Neuron (in vitro differentiated cells): ENCODE measurements around the gene OTULIN.

Experiments
- H2AFZ ChIP-seq: one replicate; pipeline ENCODE4 v1.6.1; 2013; ENCODE audit warnings: low read depth, mild to moderate bottlenecking, inconsistent platforms, low read length, moderate library complexity
- H3K27me3 ChIP-seq: one replicate; pipeline ENCODE4 v1.6.1; 2013; ENCODE audit warnings: low read length; ENCODE audit not compliant: insufficient read depth
- H3K36me3 ChIP-seq: one replicate; pipeline ENCODE4 v1.6.1; 2013; ENCODE audit warnings: low read length; ENCODE audit not compliant: insufficient read depth
- H3K4me1 ChIP-seq: one replicate; pipeline ENCODE4 v1.6.1; 2013; ENCODE audit warnings: low read length; ENCODE audit not compliant: insufficient read depth
- H3K4me3 ChIP-seq: 2 replicates; pipeline ENCODE4 v1.5.1; 2013; ENCODE audit warnings: mild to moderate bottlenecking, low read length, moderate library complexity
- H3K9me3 ChIP-seq: one replicate; pipeline ENCODE4 v1.6.1; 2013; ENCODE audit warnings: low read length

OTULIN gene

DNA sequence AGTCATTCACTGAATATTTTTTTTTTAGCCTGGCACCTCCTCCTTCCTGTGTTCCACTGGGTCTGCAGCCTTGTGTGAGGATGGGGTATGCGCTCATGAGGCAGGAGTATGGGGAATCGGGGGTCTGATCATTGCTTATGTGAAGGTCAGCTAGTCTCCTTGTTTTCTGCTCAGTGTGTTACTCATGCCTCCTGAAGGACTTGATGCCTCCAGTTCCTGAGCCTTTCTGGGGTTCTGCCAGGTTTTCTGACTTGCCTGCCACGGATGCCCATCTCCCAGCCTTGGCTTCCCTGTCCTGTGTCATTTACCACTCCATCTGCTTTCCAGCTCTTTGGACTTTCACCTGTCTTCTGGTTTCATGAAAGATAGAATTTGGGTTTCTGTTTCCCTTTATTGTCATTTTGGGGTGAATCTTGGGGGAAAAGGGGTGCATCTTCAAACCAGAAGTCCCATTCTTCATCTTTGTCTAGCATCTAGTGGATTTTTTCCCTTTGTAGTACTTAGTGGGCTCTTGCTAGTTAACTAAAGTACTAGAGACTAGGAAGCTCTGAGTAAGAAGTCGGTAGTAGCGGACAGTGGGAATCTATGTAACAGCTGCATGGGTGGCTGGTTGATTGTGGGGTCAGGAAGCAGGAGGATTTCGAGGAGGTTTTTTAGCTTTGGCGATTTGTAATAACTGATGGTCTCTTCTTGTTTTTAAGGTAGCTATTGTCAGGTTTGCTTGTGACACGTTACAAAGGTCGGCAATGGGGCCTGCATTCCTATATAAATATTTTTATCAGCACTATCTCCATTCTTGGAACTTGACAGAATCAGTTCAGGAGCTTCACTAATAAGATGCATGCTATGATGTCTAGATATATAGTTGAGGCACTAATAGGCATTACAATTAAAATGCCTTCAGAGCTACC is 8.2 kb downstream of the OTULIN start:
- Histone ChIP-seq H3K9me3 (no peaks in the 10 kb centered on the region), H2AFZ (no peak overlapping the region), H3K4me3 (no peak overlapping the region), H3K27me3 (no peaks in the 10 kb centered on the region), H3K4me1 (no peaks in the 10 kb centered on the region), H3K36me3 (peaks cover 13% of the 10 kb centered on the region)

- Histone ChIP-seq H3K27me3 (no peaks in the 10 kb centered on the region), H3K4me3 (no peak overlapping the region), H3K36me3 (peaks cover 20% of the 10 kb centered on the region), H3K4me1 (no peaks in the 10 kb centered on the region), H2AFZ (no peak overlapping the region), H3K9me3 (no peaks in the 10 kb centered on the region)
Measured at GRCh38 chr5:14673443-14673842, 8.9 kb downstream of the OTULIN start.

DNA sequence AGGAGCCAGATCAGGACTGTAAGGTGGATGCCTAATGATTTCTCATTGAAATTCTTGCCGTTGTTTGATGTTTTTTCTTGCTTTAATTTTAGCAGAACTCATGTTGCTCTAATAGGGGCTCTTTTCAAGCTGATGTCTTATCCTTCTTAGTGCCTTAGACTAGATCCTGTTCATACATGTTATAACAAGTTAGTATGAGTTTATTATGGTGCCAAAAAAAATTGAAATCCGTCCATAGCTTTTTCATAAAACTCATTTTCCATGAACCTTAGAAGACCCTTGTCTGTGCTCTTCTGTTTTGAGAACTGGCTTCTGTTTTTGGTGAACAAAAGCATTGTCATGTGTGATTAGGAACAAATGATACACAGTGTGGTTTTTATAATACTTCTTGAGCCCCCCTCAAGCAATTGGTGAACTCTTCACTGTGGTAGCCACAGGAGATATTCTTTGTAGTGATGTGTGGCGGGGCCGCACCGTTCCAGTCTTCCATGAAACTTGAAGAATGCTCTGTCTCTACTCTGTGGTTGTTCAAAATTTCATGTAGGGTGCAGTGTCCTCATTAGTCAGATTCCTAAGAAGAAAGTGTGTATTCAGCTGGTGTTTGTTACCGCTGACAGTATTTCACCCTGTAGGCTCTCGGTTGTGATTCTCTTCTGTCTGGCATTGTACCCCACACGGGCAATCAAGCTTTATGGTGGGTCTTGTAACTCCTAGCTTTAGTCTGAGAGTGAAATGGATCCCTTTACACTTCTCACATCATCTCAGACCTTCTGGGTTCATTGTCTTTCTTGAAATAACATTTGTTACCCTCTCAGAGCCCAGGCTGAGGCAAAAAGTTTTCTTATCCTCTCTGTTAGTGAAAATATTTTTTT is 10.7 kb downstream of the OTULIN start:
- Histone ChIP-seq H3K36me3 (peaks cover 25% of the 10 kb centered on the region), H2AFZ (no peak overlapping the region), H3K4me1 (no peaks in the 10 kb centered on the region), H3K9me3 (no peaks in the 10 kb centered on the region), H3K4me3 (no peak overlapping the region), H3K27me3 (no peaks in the 10 kb centered on the region)

DNA sequence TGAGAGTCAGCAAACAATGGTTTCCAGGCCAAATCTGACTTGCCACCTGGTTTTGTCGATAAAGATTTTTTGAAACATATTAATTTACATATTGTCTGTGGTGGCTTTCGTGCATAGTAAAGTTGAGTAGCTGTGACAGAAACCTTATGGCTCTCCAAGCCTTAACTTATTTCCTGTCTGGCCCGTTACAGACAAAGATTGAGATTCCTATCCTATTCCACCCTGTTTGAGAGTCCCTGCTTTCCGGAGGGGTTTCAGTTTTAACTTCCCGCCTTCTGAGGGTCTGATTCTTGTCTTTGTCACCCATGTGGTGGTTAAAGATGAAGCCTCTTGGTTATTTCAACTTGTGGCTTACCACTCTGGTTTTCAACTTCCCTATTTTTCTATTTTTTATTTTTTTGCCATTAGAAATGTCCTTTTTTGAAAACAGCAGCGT is 11.4 kb downstream of the OTULIN start:
- no peaks in the 10 kb centered on the region for H3K27me3 ChIP-seq
- no peak overlapping the region for H2AFZ ChIP-seq
- H3K4me1 ChIP-seq, result no peaks in the 10 kb centered on the region
- no peak overlapping the region for H3K4me3 ChIP-seq
- no peaks in the 10 kb centered on the region for H3K9me3 ChIP-seq
- peaks cover 30% of the 10 kb centered on the region for H3K36me3 ChIP-seq

DNA sequence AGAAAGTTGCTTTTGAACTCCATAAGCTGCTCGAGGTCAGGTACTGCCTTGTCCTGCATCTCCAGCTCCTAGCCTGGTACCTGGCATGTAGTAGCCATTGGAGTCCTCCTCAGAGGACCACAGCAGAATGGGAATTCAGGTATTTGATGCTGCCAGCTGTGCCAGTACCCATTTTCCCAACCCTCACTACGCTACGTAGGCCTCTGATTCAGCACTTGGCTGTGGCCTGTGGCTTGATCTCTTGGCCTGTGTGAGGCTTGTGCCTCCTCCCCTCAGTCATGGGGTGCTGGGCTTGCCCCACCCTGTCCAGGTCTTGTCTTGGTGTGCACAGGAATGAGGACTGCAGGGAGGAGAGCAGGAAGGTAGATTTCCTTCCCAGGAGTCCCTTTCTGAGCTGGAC is 11.8 kb downstream of the OTULIN start:
- Histone ChIP-seq H3K4me3 (no peak overlapping the region), H3K9me3 (no peaks in the 10 kb centered on the region), H2AFZ (no peak overlapping the region), H3K36me3 (peaks cover 32% of the 10 kb centered on the region), H3K27me3 (no peaks in the 10 kb centered on the region), H3K4me1 (no peaks in the 10 kb centered on the region)

GRCh38 chr5:14678773-14679334 is 14.3 kb downstream of the OTULIN start:
- Histone ChIP-seq H3K27me3 (no peaks in the 10 kb centered on the region), H3K4me3 (no peak overlapping the region), H3K4me1 (no peaks in the 10 kb centered on the region), H3K9me3 (no peaks in the 10 kb centered on the region), H2AFZ (no peak overlapping the region), H3K36me3 (peaks cover 48% of the 10 kb centered on the region)

- Histone ChIP-seq H3K4me3 (no peak overlapping the region), H2AFZ (no peak overlapping the region), H3K4me1 (no peaks in the 10 kb centered on the region), H3K27me3 (no peaks in the 10 kb centered on the region), H3K36me3 (peaks cover 43% of the 10 kb centered on the region), H3K9me3 (no peaks in the 10 kb centered on the region)
Measured at GRCh38 chr5:14679595-14679994, 15.1 kb downstream of the OTULIN start.

- H3K9me3 ChIP-seq, result no peaks in the 10 kb centered on the region
- no peak overlapping the region for H2AFZ ChIP-seq
- H3K36me3 ChIP-seq, result peaks cover 45% of the 10 kb centered on the region
- H3K4me3 ChIP-seq, result no peak overlapping the region
- H3K27me3 ChIP-seq, result no peaks in the 10 kb centered on the region
- no peaks in the 10 kb centered on the region for H3K4me1 ChIP-seq
Measured at GRCh38 chr5:14681236-14681752, 16.8 kb downstream of the OTULIN start.

DNA sequence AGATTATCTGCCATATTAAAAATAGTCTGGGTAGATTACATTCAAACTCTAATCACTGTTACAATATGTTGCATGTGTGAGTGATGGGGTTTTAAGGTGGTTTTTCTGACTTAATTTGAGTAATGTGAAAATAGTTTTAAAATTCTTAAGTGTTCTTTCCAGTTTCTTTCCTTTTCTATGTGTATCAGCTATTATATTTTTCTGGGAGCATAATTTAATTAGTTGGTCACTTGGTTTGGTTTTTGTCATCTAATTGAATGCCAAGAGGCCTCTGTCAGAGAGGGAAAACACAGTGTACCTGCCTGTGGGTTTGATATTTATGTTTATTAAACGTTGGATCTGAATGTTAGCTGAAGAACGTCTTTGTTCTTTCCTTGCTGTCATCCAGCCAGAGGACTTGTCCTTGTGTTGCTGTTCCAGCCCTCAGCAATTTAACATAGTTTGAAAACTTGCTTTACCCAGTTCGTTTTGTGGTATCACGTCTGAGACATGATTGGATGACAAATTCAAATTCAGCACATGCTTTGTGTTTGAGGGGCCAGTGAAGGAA is 19.5 kb downstream of the OTULIN start:
- H3K4me3 ChIP-seq, result no peak overlapping the region

DNA sequence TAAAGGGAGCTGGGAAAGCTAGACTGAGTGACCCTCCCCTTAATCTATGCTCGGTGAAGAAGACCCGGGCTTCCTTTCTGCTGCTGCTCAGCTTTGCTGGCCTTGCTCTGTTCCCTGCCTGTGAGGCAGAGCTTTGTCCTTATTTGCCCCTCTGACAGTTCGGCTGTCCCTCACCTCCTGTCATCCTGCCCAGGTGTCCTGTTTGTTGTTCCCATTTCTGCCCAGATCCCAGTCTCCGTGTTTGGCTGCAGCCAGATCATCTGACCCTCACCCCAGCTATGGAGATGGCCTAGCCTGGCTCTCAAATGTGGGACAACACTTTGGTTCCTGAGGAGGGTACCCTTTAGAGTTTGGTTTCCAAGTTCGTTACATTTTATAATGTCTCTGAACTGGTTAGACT is 20.2 kb downstream of the OTULIN start:
- Histone ChIP-seq H3K4me1 (no peaks in the 10 kb centered on the region), H3K36me3 (peaks cover 56% of the 10 kb centered on the region), H2AFZ (no peak overlapping the region), H3K27me3 (no peaks in the 10 kb centered on the region), H3K4me3 (no peak overlapping the region), H3K9me3 (no peaks in the 10 kb centered on the region)

More for the DNA sequence above, 19.5 kb downstream of the OTULIN start:
- H3K27me3 ChIP-seq, result no peaks in the 10 kb centered on the region
- peaks cover 51% of the 10 kb centered on the region for H3K36me3 ChIP-seq
- H3K4me1 ChIP-seq, result no peaks in the 10 kb centered on the region
- H3K9me3 ChIP-seq, result no peaks in the 10 kb centered on the region
- no peak overlapping the region for H2AFZ ChIP-seq

GRCh38 chr5:14685757-14686156 is 21.2 kb downstream of the OTULIN start:
- H3K36me3 ChIP-seq, result peaks cover 59% of the 10 kb centered on the region
- no peak overlapping the region for H2AFZ ChIP-seq
- no peak overlapping the region for H3K4me3 ChIP-seq
- H3K27me3 ChIP-seq, result no peaks in the 10 kb centered on the region
- H3K9me3 ChIP-seq, result peaks cover 6% of the 10 kb centered on the region
- no peaks in the 10 kb centered on the region for H3K4me1 ChIP-seq

DNA sequence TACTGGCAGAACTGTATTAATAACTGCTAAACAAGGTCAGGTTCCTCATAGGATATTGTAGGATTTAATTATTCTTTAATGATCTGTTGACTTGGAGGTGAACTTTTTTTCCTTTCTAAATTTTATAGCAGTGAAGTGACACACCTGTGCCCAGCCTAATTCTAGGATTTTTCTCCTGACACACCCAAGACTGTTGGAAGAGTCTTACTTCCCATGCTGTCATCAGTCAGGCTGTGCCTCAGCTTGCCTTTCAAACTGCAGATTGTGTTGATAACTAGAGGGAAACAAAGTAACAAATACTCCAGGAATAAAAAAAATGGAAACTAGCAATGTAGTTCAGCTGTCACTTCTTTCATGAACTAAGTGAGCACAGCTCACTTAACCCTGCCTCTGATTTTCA is 22.0 kb downstream of the OTULIN start:
- Histone ChIP-seq H3K4me1 (no peaks in the 10 kb centered on the region), H3K4me3 (no peak overlapping the region), H2AFZ (no peak overlapping the region), H3K36me3 (peaks cover 61% of the 10 kb centered on the region), H3K27me3 (no peaks in the 10 kb centered on the region), H3K9me3 (peaks cover 6% of the 10 kb centered on the region)
